ENCODE measurements around the gene SFXN5. TPM values are rescaled to one million over a fixed set of nuclear protein-coding genes. Genes with fewer than 3 reads are reported as not detected.
A peak's percentile ranks its signal among the peaks of the same experiment; 100 is the strongest.

SFXN5 gene
- total and polyA plus RNA-seq, 2 of the 8 experiments (the other 6 are each of a cell fraction or from before 2014, with no cell fraction given) = 29.3 to 33.1 TPM

DNA sequence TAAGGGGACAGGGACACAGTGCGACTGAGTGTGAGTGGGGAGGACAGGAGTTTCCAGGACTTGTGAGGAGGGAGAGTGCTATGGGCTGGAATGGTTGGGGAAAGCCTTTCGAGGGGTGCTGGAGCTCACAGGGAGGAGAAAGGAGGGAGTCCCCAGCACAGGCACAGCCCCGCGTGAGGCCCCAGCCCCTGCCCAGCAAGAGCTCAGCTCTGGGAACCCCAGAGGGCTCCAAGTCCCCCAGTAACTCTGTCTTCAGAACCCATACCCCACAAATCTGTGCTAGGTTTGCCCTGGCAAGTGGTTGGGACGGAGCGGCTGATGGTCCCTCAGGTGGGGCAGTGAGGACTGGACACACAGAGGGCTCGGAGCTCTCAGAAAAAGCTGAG is 75.4 kb downstream of the SFXN5 start:
- Histone ChIP-seq H3K9me3 (ENCODE audit: insufficient read depth in 2 of 2, low read depth in 1 of 2, low read length in 1 of 2) (no peaks in the 10 kb centered on the region), H2BK5ac (ENCODE audit: low read depth, low read length) (0 out of 2 replicates have a peak overlapping the region, but pooled peaks have one; percentile 13), H4K91ac (replicated peaks; ENCODE audit: insufficient read length, low read length) (no peak overlapping the region), H3K79me2 (ENCODE audit: control insufficient read depth in 1 of 2, insufficient read depth in 2 of 2, low read length in 2 of 2) (no peaks in the 10 kb centered on the region), H3K56ac (replicated peaks; ENCODE audit: insufficient read length, low read depth, low read length) (no peak overlapping the region), H4K8ac (ENCODE audit: extremely low read depth, insufficient read depth, low read length) (no peak overlapping the region), H2BK20ac (ENCODE audit: low read length) (no peak overlapping the region), H3K4ac (replicated peaks; ENCODE audit: insufficient read length, low read depth, low read length) (no peak overlapping the region), H2BK15ac (ENCODE audit: low read length) (no peak overlapping the region), H3K4me2 (ENCODE audit: insufficient read depth in 1 of 2, low read depth in 2 of 2, low read length in 2 of 2) (no peak overlapping the region), H3K23me2 (ENCODE audit: low read depth, low read length) (no peaks in the 10 kb centered on the region), H3K18ac (ENCODE audit: extremely low read depth, low read length) (no peak overlapping the region), H3K23ac (ENCODE audit: insufficient read length) (no peak overlapping the region), H3K79me1 (ENCODE audit: low read depth, low read length) (no peaks in the 10 kb centered on the region), H4K20me1 (replicated peaks in 1 of 2; ENCODE audit: control insufficient read depth in 1 of 2, insufficient read depth in 2 of 2, low read length in 2 of 2) (no peaks in the 10 kb centered on the region), H3K27ac (ENCODE audit: low read depth, low read length) (no peak overlapping the region), H4K5ac (ENCODE audit: insufficient read length, low read depth, low read length) (no peak overlapping the region), H3K27me3 (replicated peaks in 1 of 4; ENCODE audit: control insufficient read depth in 3 of 4, extremely low read depth in 1 of 4, insufficient read depth in 3 of 4, low read length in 3 of 4) (no peaks in the 10 kb centered on the region; a peak in 2 of 7 replicates), H3K36me3 (ENCODE audit: control insufficient read depth in 2 of 4, insufficient read depth in 4 of 4, low read length in 3 of 4) (no peaks in the 10 kb centered on the region), H2BK12ac (ENCODE audit: low read depth, low read length) (no peak overlapping the region), H3K9ac (replicated peaks in 1 of 4; ENCODE audit: extremely low read depth in 1 of 4, low read depth in 3 of 4, low read length in 3 of 4) (no peak overlapping the region; a peak in 1 of 7 replicates), H3K4me3 (ENCODE audit: extremely low read depth in 1 of 4, insufficient read depth in 2 of 4, low read depth in 3 of 4, low read length in 4 of 4) (no peak overlapping the region), H2AK5ac (ENCODE audit: low read depth, low read length) (no peak overlapping the region), H3K4me1 (replicated peaks in 1 of 4; ENCODE audit: control insufficient read depth in 3 of 4, insufficient read depth in 4 of 4, low read length in 3 of 4) (peaks cover 0 to 2% (median 0%) of the 10 kb centered on the region in 4 experiments; a peak in 3 of 7 replicates), H2AFZ (ENCODE audit: low read length) (no peak overlapping the region), H2BK120ac (replicated peaks; ENCODE audit: low read depth, low read length) (no peak overlapping the region), H3K14ac (ENCODE audit: insufficient read length) (no peak overlapping the region)
- WGBS, 2 experiments (ENCODE audit: extremely low coverage in 1 of 2, insufficient coverage in 1 of 2, insufficient read length in 1 of 2, insufficient replicate concordance in 2 of 2, low coverage in 1 of 2, low lambda C conversion rate in 2 of 2, missing lambda C conversion rate in 1 of 2) = 84% methylated on average over 7 of the region's 7 CpGs; no CpG with 5 or more reads in 1 of the 2 experiments
- FAIRE-seq (no peak), DNase-seq (ENCODE audit: low read depth in 1 of 2, low spot score in 2 of 2) (peak in 1 of 2 experiments; percentile 43)
- TF ChIP-seq ASH2L (IDR thresholded peaks at IDR 0.05; ENCODE audit: low read length) = no peak
- no peak for TF ChIP-seq CEBPB (IDR thresholded peaks at IDR 0.05; ENCODE audit: low read depth, low read length)
- TF ChIP-seq, protein P1, sequence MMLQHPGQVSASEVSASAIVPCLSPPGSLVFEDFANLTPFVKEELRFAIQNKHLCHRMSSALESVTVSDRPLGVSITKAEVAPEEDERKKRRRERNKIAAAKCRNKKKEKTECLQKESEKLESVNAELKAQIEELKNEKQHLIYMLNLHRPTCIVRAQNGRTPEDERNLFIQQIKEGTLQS (IDR thresholded peaks at IDR 0.05; ENCODE audit: insufficient read depth, low read depth, low read length) = no peak
- TF ChIP-seq SP4 (IDR thresholded peaks at IDR 0.05; ENCODE audit: low read length) = no peak
- TF ChIP-seq JUND (IDR thresholded peaks at IDR 0.05; ENCODE audit: low read length) = no peak
- TF ChIP-seq EZH2 (IDR thresholded peaks at IDR 0.05; ENCODE audit: low read depth, low read length, severe bottlenecking) = no peak
- TF ChIP-seq EGR1 (IDR thresholded peaks at IDR 0.05; ENCODE audit: borderline replicate concordance, low read depth, low read length) = no peak
- no peak for TF ChIP-seq MAFK (IDR thresholded peaks at IDR 0.05; ENCODE audit: low read depth, low read length)
- no peak for TF ChIP-seq NRF1 (IDR thresholded peaks at IDR 0.05; ENCODE audit: low read depth, low read length)
- TF ChIP-seq CHD1 (IDR thresholded peaks at IDR 0.05; ENCODE audit: low read depth, low read length) = no peak
- no peak for TF ChIP-seq POLR2AphosphoS5 (IDR thresholded peaks at IDR 0.05; ENCODE audit: low read depth, low read length)
- no peak for TF ChIP-seq TAF1 (IDR thresholded peaks at IDR 0.05; ENCODE audit: low read depth, low read length)
- ChIA-PET CTCF (ENCODE audit: partially characterized antibody) (interaction anchor here (0.6 to 9.0 kb wide), 13 partner anchors 11 to 181 kb away, joined by 3 to 86 read pairs (median 6); no protein-coding TSS in a partner anchor), POLR2A (ENCODE audit: partially characterized antibody) (interaction anchor here (1.2 kb wide), 1 partner anchor 10 kb away, joined by 3 read pairs; no protein-coding TSS in a partner anchor)
